ENCODE results near the gene SKI.

- no peak for TF ChIP-seq POLR2AphosphoS5 (IDR thresholded peaks at IDR 0.05)
- TF ChIP-seq, protein P1, sequence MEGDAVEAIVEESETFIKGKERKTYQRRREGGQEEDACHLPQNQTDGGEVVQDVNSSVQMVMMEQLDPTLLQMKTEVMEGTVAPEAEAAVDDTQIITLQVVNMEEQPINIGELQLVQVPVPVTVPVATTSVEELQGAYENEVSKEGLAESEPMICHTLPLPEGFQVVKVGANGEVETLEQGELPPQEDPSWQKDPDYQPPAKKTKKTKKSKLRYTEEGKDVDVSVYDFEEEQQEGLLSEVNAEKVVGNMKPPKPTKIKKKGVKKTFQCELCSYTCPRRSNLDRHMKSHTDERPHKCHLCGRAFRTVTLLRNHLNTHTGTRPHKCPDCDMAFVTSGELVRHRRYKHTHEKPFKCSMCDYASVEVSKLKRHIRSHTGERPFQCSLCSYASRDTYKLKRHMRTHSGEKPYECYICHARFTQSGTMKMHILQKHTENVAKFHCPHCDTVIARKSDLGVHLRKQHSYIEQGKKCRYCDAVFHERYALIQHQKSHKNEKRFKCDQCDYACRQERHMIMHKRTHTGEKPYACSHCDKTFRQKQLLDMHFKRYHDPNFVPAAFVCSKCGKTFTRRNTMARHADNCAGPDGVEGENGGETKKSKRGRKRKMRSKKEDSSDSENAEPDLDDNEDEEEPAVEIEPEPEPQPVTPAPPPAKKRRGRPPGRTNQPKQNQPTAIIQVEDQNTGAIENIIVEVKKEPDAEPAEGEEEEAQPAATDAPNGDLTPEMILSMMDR (IDR thresholded peaks at IDR 0.05): no peak
- no peak for TF ChIP-seq POLR2A (IDR thresholded peaks at IDR 0.05)
- TF ChIP-seq EP300 (IDR thresholded peaks at IDR 0.05; ENCODE audit: low read depth): no peak
Observed at GRCh38 chr1:2215909-2216766, 12.0 kb upstream of the SKI start.

Measured in transverse colon (tissue), 4 donors.